VCaP (cell line): ENCODE data around the gene P3H3.

ENCODE experiments used
- H3K27ac ChIP-seq: fragments of 450-650 bp; 2 replicates; pipeline ENCODE4 v1.5.1; 2017
- CTCF ChIP-seq: fragments of 450-650 bp; conservative IDR thresholded peaks from 2 replicates; pipeline ENCODE4 v1.5.1; 2017; ENCODE audit warnings: mild to moderate bottlenecking, moderate library complexity

The P3H3 gene

DNA sequence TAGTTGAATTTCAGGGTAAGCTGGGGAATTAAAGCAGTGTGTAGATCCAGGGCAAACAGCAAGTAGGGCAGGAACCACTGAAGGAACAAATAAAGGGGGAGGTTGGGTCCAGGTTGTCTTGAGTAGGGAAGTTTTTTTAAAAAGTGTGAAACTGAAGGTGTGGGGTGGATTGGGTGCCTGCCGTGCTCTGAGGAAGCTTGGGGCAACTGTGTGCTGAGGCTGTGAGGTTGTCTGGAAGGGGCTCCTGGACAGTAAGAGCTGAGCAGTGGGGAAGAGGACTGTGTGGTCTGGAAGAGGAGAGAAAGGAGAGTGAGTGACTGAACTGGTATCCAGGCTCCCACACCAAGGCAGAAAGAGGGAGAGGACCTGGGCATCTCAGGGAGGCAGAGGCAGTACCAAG is 17.4 kb upstream of the P3H3 start:
- no peak overlapping the region for H3K27ac ChIP-seq
- TF ChIP-seq CTCF: no peak

DNA sequence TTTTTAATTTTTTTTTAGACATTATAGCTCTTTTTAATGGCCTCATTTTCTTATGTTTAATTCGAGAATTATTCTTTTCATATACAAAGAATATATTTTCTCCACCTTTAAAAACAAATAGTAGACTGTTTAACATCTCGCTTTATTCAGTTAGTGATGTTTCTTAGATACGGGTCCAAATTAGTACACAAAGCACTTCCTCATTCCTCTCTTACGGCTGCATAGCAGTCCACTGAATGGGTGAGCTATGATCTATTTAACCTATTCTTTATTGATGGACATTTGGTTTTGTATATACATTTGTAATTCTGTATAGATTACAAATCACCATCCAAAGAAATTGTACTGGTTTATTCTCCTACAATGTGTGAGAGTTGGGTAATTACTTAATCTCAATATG is 14.8 kb upstream of the P3H3 start:
- TF ChIP-seq CTCF: no peak
- H3K27ac ChIP-seq: no peak overlapping the region

GRCh38 chr12:6816598-6816997 is 11.6 kb upstream of the P3H3 start:
- TF ChIP-seq CTCF: no peak
- no peak overlapping the region for H3K27ac ChIP-seq

DNA sequence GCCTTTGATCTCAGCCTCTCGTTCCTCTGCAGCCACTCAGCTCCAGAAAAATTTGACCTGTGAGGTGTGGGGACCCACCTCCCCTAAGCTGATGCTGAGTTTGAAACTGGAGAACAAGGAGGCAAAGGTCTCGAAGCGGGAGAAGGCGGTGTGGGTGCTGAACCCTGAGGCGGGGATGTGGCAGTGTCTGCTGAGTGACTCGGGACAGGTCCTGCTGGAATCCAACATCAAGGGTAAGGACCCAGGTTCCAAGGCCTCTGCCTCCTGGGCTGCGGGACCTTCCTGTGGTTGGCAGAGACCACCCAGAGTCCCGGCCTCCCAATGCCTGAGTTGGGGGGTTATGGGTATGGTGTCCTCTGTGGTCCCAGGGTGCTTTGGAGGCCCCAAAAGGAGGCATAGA is 11.1 kb upstream of the P3H3 start:
- no peak for TF ChIP-seq CTCF
- H3K27ac ChIP-seq: no peak overlapping the region

DNA sequence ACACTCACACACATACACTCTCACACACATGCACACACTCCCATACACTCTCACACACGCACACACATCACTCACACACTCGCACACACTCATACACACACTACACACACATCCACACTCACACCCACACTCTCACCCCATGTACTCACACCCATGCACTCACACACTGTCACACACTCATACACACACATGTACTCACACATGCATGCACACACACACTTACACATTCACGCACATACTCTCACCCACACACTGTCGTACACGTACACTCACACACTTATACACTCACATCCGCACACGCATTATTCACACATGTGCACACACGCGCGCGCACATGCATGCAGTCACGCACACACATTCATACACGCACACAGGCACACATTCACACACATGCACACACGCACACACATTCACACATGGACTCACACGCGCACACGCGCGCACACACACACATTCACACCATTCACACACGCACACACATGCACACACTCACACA is 10.5 kb upstream of the P3H3 start:
- no peak for TF ChIP-seq CTCF

GRCh38 chr12:6818222-6818621 is 10.0 kb upstream of the P3H3 start:
- H3K27ac ChIP-seq: no peak overlapping the region
- no peak for TF ChIP-seq CTCF

More for the DNA sequence above, 10.5 kb upstream of the P3H3 start:
- no peak overlapping the region for H3K27ac ChIP-seq

- no peak overlapping the region for H3K27ac ChIP-seq
- TF ChIP-seq CTCF: no peak
Observed at GRCh38 chr12:6818645-6819044, 9.6 kb upstream of the P3H3 start.
